WTC11 (cell line): ENCODE measurements around the gene PFN1. TPM values are rescaled to one million over a fixed set of nuclear protein-coding genes. Genes with fewer than 3 reads are reported as not detected.

Experiments
- FOXJ3 ChIP-seq: sonication (generic); formaldehyde crosslinking; IDR thresholded peaks from 2 replicates; pipeline ENCODE4 v1.9.0; 2021; ENCODE audit warnings: missing genetic modification reagents, mild to moderate bottlenecking, borderline replicate concordance
- FOXK1 ChIP-seq: sonication (generic); formaldehyde crosslinking; IDR thresholded peaks from 2 replicates; pipeline ENCODE4 v1.8.0; 2022; ENCODE audit warnings: mild to moderate bottlenecking, moderate library complexity, missing genetic modification reagents
- GABPB1 ChIP-seq: sonication (generic); formaldehyde crosslinking; IDR thresholded peaks from 2 replicates; pipeline ENCODE4 v1.8.1; 2023; ENCODE audit warnings: mild to moderate bottlenecking, missing genetic modification reagents
- GTF2I ChIP-seq: fragments of 250-450 bp; sonication (Bioruptor Pico); conservative IDR thresholded peaks from 2 replicates; pipeline ENCODE4 v1.4.0; 2021; ENCODE audit warnings: mild to moderate bottlenecking
- NFYB ChIP-seq: sonication (generic); formaldehyde crosslinking; conservative IDR thresholded peaks from 2 replicates; pipeline ENCODE4 v1.8.0; 2022; ENCODE audit warnings: low read depth, missing genetic modification reagents
- OVOL2 ChIP-seq: fragments of 250-450 bp; sonication (Bioruptor Pico); IDR thresholded peaks from 2 replicates; pipeline ENCODE4 v1.9.0; 2021; ENCODE audit warnings: mild to moderate bottlenecking, borderline replicate concordance
- RORB ChIP-seq: fragments of 250-450 bp; sonication (Bioruptor Pico); IDR thresholded peaks from 2 replicates; pipeline ENCODE4 v1.9.0; 2021; ENCODE audit warnings: mild to moderate bottlenecking
- TP53 ChIP-seq: sonication (generic); formaldehyde crosslinking; IDR thresholded peaks from 2 replicates; pipeline ENCODE4 v1.8.1; 2023; ENCODE audit warnings: mild to moderate bottlenecking, missing genetic modification reagents
- ZBTB21 ChIP-seq: sonication (generic); formaldehyde crosslinking; IDR thresholded peaks from 2 replicates; pipeline ENCODE4 v1.8.1; 2023; ENCODE audit warnings: mild to moderate bottlenecking, missing genetic modification reagents, borderline replicate concordance
- ZNF121 ChIP-seq: sonication (generic); formaldehyde crosslinking; IDR thresholded peaks from 2 replicates; pipeline ENCODE4 v1.8.0; 2023; ENCODE audit warnings: missing genetic modification reagents
- ZNF219 ChIP-seq: sonication (generic); formaldehyde crosslinking; IDR thresholded peaks from 2 replicates; pipeline ENCODE4 v1.8.0; 2023; ENCODE audit warnings: missing genetic modification reagents, mild to moderate bottlenecking, borderline replicate concordance
- total RNA-seq: library from RNA; stranded (reverse); gene quantifications from 3 replicates; pipeline ENCODE4 v1.2.3, GENCODE V29; 2021
- TF ChIP-seq, protein P1 (sequence below): sonication (generic); formaldehyde crosslinking; IDR thresholded peaks from 2 replicates; pipeline ENCODE4 v1.8.1; 2023; ENCODE audit warnings: mild to moderate bottlenecking, moderate library complexity, missing genetic modification reagents
- TF ChIP-seq, protein P2 (sequence below): fragments of 250-450 bp; sonication (Bioruptor Pico); IDR thresholded peaks from 2 replicates; pipeline ENCODE4 v1.8.0; 2021; ENCODE audit warnings: mild to moderate bottlenecking
- TF ChIP-seq, protein P3 (sequence below): sonication (generic); formaldehyde crosslinking; IDR thresholded peaks from 2 replicates; pipeline ENCODE4 v1.8.1; 2022; ENCODE audit warnings: low read depth, mild to moderate bottlenecking, moderate library complexity, missing genetic modification reagents, borderline replicate concordance
- TF ChIP-seq, protein P4 (sequence below): sonication (generic); formaldehyde crosslinking; IDR thresholded peaks from 2 replicates; pipeline ENCODE4 v1.8.1; 2023; ENCODE audit warnings: mild to moderate bottlenecking, missing genetic modification reagents, moderate library complexity
- TF ChIP-seq, protein P5 (sequence below): sonication (generic); formaldehyde crosslinking; IDR thresholded peaks from 2 replicates; pipeline ENCODE4 v1.8.0; 2023; ENCODE audit warnings: mild to moderate bottlenecking, missing genetic modification reagents
- TF ChIP-seq, protein P6 (sequence below): sonication (generic); formaldehyde crosslinking; IDR thresholded peaks from 2 replicates; pipeline ENCODE4 v1.8.1; 2023; ENCODE audit warnings: mild to moderate bottlenecking, missing genetic modification reagents, borderline replicate concordance
- TF ChIP-seq, protein P7 (sequence below): fragments of 250-450 bp; sonication (Bioruptor Pico); conservative IDR thresholded peaks from 2 replicates; pipeline ENCODE4 v1.9.0; 2021; ENCODE audit warnings: mild to moderate bottlenecking

The PFN1 gene
- total RNA-seq, 1 experiment from 2014 or later, result 1,289 TPM

DNA sequence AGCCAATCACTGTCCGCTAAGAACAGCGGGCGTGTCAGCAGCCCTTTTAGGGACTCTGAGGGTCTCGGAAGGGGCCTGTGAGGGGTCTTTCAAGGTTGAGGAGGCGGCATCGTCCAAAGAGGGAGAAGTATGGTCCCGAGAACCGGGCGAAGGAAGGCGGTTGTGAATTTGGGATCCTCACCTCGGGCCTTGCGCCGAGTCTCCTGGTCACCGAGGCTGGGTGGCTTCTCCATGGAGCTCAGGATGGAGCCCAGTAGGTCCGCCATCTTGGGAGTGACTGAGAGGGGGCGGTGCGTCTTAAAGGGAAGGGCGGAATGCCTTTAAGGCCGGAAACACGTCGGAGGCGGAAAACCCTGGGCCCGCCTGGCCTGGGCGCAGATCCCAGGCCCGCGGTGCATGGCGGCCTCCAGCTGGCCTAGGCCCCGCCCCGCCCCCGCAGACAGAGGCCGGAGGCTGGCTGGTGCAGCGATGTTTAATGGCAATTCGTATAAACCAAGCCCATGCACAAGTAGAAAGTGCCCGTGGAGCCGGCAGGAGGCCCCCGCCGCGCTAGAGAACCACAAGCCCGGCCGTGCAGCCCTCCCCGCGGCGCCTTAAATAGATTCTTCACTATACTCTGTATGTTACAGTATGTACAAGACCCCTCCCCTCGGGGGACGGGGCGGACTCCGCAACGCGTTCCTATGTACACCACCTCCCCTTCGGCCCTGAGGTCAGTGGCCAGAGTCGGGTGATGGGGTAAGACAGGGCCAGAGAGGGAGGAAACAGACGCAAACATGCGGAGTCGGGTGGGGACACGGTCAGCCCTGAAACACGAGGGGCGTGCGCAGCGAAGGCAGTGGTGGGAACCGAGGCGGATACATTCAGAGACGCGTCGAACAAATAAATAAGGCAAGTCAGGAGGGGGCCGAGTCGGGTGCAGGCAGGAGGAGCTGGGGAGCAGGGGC lies 19.5 kb upstream of the PFN1 start, which contains the start of gene SPAG7 (continued):
- no peak for TF ChIP-seq NFYB (CRISPR knock-in tag)
- peak; percentile 61; the same call in 1 of the 2 replicates for TF ChIP-seq GABPB1 (CRISPR knock-in tag)
- no peak for TF ChIP-seq GTF2I
- TF ChIP-seq ZNF219 (CRISPR knock-in tag), result peak; percentile 40; the same call in 1 of the 2 replicates
- TF ChIP-seq, protein P1, sequence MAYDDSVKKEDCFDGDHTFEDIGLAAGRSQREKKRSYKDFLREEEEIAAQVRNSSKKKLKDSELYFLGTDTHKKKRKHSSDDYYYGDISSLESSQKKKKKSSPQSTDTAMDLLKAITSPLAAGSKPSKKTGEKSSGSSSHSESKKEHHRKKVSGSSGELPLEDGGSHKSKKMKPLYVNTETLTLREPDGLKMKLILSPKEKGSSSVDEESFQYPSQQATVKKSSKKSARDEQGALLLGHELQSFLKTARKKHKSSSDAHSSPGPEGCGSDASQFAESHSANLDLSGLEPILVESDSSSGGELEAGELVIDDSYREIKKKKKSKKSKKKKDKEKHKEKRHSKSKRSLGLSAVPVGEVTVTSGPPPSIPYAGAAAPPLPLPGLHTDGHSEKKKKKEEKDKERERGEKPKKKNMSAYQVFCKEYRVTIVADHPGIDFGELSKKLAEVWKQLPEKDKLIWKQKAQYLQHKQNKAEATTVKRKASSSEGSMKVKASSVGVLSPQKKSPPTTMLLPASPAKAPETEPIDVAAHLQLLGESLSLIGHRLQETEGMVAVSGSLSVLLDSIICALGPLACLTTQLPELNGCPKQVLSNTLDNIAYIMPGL (CRISPR knock-in tag), result peak; percentile 68
- TF ChIP-seq, protein P2, sequence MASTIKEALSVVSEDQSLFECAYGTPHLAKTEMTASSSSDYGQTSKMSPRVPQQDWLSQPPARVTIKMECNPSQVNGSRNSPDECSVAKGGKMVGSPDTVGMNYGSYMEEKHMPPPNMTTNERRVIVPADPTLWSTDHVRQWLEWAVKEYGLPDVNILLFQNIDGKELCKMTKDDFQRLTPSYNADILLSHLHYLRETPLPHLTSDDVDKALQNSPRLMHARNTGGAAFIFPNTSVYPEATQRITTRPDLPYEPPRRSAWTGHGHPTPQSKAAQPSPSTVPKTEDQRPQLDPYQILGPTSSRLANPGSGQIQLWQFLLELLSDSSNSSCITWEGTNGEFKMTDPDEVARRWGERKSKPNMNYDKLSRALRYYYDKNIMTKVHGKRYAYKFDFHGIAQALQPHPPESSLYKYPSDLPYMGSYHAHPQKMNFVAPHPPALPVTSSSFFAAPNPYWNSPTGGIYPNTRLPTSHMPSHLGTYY, result peak; percentile 38; the same call in 1 of the 2 replicates
- TF ChIP-seq, protein P3, sequence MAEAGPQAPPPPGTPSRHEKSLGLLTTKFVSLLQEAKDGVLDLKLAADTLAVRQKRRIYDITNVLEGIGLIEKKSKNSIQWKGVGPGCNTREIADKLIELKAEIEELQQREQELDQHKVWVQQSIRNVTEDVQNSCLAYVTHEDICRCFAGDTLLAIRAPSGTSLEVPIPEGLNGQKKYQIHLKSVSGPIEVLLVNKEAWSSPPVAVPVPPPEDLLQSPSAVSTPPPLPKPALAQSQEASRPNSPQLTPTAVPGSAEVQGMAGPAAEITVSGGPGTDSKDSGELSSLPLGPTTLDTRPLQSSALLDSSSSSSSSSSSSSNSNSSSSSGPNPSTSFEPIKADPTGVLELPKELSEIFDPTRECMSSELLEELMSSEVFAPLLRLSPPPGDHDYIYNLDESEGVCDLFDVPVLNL (CRISPR knock-in tag), result no peak
- TF ChIP-seq, protein P4, sequence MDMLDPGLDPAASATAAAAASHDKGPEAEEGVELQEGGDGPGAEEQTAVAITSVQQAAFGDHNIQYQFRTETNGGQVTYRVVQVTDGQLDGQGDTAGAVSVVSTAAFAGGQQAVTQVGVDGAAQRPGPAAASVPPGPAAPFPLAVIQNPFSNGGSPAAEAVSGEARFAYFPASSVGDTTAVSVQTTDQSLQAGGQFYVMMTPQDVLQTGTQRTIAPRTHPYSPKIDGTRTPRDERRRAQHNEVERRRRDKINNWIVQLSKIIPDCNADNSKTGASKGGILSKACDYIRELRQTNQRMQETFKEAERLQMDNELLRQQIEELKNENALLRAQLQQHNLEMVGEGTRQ (CRISPR knock-in tag), result no peak
- no peak for TF ChIP-seq ZBTB21 (CRISPR knock-in tag)
- no peak for TF ChIP-seq RORB
- TF ChIP-seq, protein P5, sequence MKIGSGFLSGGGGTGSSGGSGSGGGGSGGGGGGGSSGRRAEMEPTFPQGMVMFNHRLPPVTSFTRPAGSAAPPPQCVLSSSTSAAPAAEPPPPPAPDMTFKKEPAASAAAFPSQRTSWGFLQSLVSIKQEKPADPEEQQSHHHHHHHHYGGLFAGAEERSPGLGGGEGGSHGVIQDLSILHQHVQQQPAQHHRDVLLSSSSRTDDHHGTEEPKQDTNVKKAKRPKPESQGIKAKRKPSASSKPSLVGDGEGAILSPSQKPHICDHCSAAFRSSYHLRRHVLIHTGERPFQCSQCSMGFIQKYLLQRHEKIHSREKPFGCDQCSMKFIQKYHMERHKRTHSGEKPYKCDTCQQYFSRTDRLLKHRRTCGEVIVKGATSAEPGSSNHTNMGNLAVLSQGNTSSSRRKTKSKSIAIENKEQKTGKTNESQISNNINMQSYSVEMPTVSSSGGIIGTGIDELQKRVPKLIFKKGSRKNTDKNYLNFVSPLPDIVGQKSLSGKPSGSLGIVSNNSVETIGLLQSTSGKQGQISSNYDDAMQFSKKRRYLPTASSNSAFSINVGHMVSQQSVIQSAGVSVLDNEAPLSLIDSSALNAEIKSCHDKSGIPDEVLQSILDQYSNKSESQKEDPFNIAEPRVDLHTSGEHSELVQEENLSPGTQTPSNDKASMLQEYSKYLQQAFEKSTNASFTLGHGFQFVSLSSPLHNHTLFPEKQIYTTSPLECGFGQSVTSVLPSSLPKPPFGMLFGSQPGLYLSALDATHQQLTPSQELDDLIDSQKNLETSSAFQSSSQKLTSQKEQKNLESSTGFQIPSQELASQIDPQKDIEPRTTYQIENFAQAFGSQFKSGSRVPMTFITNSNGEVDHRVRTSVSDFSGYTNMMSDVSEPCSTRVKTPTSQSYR, result peak; percentile 66
- TF ChIP-seq TP53 (CRISPR knock-in tag), result peak; percentile 51
- TF ChIP-seq, protein P6, sequence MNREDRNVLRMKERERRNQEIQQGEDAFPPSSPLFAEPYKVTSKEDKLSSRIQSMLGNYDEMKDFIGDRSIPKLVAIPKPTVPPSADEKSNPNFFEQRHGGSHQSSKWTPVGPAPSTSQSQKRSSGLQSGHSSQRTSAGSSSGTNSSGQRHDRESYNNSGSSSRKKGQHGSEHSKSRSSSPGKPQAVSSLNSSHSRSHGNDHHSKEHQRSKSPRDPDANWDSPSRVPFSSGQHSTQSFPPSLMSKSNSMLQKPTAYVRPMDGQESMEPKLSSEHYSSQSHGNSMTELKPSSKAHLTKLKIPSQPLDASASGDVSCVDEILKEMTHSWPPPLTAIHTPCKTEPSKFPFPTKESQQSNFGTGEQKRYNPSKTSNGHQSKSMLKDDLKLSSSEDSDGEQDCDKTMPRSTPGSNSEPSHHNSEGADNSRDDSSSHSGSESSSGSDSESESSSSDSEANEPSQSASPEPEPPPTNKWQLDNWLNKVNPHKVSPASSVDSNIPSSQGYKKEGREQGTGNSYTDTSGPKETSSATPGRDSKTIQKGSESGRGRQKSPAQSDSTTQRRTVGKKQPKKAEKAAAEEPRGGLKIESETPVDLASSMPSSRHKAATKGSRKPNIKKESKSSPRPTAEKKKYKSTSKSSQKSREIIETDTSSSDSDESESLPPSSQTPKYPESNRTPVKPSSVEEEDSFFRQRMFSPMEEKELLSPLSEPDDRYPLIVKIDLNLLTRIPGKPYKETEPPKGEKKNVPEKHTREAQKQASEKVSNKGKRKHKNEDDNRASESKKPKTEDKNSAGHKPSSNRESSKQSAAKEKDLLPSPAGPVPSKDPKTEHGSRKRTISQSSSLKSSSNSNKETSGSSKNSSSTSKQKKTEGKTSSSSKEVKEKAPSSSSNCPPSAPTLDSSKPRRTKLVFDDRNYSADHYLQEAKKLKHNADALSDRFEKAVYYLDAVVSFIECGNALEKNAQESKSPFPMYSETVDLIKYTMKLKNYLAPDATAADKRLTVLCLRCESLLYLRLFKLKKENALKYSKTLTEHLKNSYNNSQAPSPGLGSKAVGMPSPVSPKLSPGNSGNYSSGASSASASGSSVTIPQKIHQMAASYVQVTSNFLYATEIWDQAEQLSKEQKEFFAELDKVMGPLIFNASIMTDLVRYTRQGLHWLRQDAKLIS, result no peak
- peak; percentile 68; the same call in 1 of the 2 replicates for TF ChIP-seq ZNF121
- no peak for TF ChIP-seq OVOL2 (CRISPR knock-in tag)
- TF ChIP-seq, protein P7, sequence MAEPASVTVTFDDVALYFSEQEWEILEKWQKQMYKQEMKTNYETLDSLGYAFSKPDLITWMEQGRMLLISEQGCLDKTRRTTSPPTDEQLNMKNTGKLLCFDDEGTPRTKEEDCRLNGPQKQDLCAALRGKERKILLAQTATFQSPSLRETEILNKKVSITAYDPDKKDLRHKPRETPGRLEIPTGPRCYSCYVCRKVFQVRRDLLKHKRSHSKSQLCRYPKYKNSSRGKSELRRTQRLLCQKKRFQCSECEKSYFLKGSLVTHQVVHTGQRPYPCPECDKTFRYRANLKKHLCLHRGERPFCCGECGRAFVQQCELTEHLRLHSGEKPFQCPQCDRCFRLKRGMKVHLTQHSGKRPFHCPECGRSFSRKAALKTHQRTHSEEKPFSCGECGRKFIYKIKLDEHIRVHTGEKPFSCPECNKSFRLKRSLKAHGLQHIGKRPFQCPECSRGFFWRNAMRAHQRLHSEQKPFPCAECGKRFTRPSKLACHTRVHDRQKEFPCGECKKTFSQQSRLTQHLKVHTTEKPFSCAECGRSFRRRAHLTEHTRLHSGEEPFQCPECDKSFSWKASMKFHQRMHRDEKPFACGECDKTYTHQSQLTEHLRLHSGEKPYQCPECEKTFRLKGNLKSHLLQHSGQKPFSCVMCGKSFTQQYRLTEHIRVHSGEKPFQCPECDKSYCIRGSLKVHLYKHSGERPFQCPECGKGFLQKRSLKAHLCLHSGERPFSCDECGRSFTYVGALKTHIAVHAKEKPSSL (CRISPR knock-in tag), result no peak
- 0 out of 2 replicates have a peak, but pooled peaks have one; percentile 11 for TF ChIP-seq FOXJ3 (CRISPR knock-in tag)
- TF ChIP-seq FOXK1 (CRISPR knock-in tag), result no peak; the same call in 1 of the 2 replicates
